ENCODE measurements around the gene TMEM163.
"Not testable (repeated sequence)": the region's sequence is repeated elsewhere in the genome, so short reads cannot be mapped to it uniquely, and the experiment has no call there.

The TMEM163 gene

GRCh38 chr2:134600208-134600607 lies 118.6 kb downstream of the TMEM163 start:
- TF ChIP-seq CTCF (IDR thresholded peaks at IDR 0.05; ENCODE audit: borderline replicate concordance, insufficient read depth, low read depth, low read length) = no peak
- no peak overlapping the region for H3K4me3 ChIP-seq (ENCODE audit: low read depth, low read length)

- TF ChIP-seq CTCF (IDR thresholded peaks at IDR 0.05; ENCODE audit: borderline replicate concordance, insufficient read depth, low read depth, low read length) = no peak
- no peak overlapping the region for H3K4me3 ChIP-seq (ENCODE audit: low read depth, low read length)
Observed at GRCh38 chr2:134599236-134599635, 119.6 kb downstream of the TMEM163 start.

GRCh38 chr2:134594399-134594798 lies 124.4 kb downstream of the TMEM163 start:
- no peak for TF ChIP-seq CTCF (IDR thresholded peaks at IDR 0.05; ENCODE audit: borderline replicate concordance, insufficient read depth, low read depth, low read length)
- H3K4me3 ChIP-seq (ENCODE audit: low read depth, low read length) = no peak overlapping the region

- no peak overlapping the region for H3K4me3 ChIP-seq (ENCODE audit: low read depth, low read length)
- TF ChIP-seq CTCF (IDR thresholded peaks at IDR 0.05; ENCODE audit: borderline replicate concordance, insufficient read depth, low read depth, low read length) = no peak
Observed at GRCh38 chr2:134593519-134593918, 125.3 kb downstream of the TMEM163 start.

- no peak for TF ChIP-seq CTCF (IDR thresholded peaks at IDR 0.05; ENCODE audit: borderline replicate concordance, insufficient read depth, low read depth, low read length)
- H3K4me3 ChIP-seq (ENCODE audit: low read depth, low read length) = no peak overlapping the region
Observed at GRCh38 chr2:134592377-134592776, 126.4 kb downstream of the TMEM163 start.

GRCh38 chr2:134591526-134591925 lies 127.3 kb downstream of the TMEM163 start:
- no peak overlapping the region for H3K4me3 ChIP-seq (ENCODE audit: low read depth, low read length)
- TF ChIP-seq CTCF (IDR thresholded peaks at IDR 0.05; ENCODE audit: borderline replicate concordance, insufficient read depth, low read depth, low read length) = no peak

GRCh38 chr2:134590679-134591078 lies 128.1 kb downstream of the TMEM163 start:
- no peak overlapping the region for H3K4me3 ChIP-seq (ENCODE audit: low read depth, low read length)
- no peak for TF ChIP-seq CTCF (IDR thresholded peaks at IDR 0.05; ENCODE audit: borderline replicate concordance, insufficient read depth, low read depth, low read length)

GRCh38 chr2:134589171-134590083 lies 129.4 kb downstream of the TMEM163 start:
- H3K4me3 ChIP-seq (ENCODE audit: low read depth, low read length) = not testable (repeated sequence)
